ENCODE measurements around the gene TMEM208.

Gene TMEM208

GRCh38 chr16:67237396-67238277 lies 10.7 kb downstream of the TMEM208 start:
- no peak for DNase-seq

GRCh38 chr16:67238278-67238575 lies 11.3 kb downstream of the TMEM208 start:
- DNase-seq, result no peak

GRCh38 chr16:67238806-67239470 lies 12.0 kb downstream of the TMEM208 start:
- peak; percentile 19 for DNase-seq

GRCh38 chr16:67240506-67240905 lies 13.6 kb downstream of the TMEM208 start:
- no peak for DNase-seq

- peak; percentile 38 for DNase-seq
These were observed 14.3 kb downstream of the TMEM208 start for GRCh38 chr16:67241008-67241900.

- peak; percentile 15 for DNase-seq
These were observed 15.3 kb downstream of the TMEM208 start for GRCh38 chr16:67242138-67242730.

GRCh38 chr16:67243481-67243880 lies 16.6 kb downstream of the TMEM208 start:
- DNase-seq, result peak; percentile 21

GRCh38 chr16:67244387-67245185 lies 17.7 kb downstream of the TMEM208 start:
- DNase-seq, result peak; percentile 80

- no peak for DNase-seq
These were observed 18.3 kb downstream of the TMEM208 start for GRCh38 chr16:67245186-67245585.

GRCh38 chr16:67245674-67246080 lies 18.7 kb downstream of the TMEM208 start:
- no peak for DNase-seq

GRCh38 chr16:67246081-67246755 lies 19.3 kb downstream of the TMEM208 start:
- DNase-seq, result peak; percentile 91

GRCh38 chr16:67246756-67247191 lies 19.8 kb downstream of the TMEM208 start:
- peak; percentile 64 for DNase-seq

GRCh38 chr16:67247192-67248072 lies 20.5 kb downstream of the TMEM208 start, which contains the start of gene FHOD1:
Gene FHOD1 (minus strand): TSS chr16:67247481. CDS start chr16:67247410, 71 bp downstream.
- DNase-seq, result peak; percentile 97

GRCh38 chr16:67248073-67248400 lies 21.1 kb downstream of the TMEM208 start:
- DNase-seq, result no peak

GRCh38 chr16:67248401-67249177 lies 21.7 kb downstream of the TMEM208 start, which contains the start of gene SLC9A5:
Gene SLC9A5 (plus strand): TSS chr16:67248979. CDS start chr16:67249015, 36 bp downstream.
- DNase-seq, result peak; percentile 58

- DNase-seq, result peak; percentile 45
These were observed 22.5 kb downstream of the TMEM208 start for GRCh38 chr16:67249178-67250044.

GRCh38 chr16:67250045-67250327 lies 23.1 kb downstream of the TMEM208 start:
- peak; percentile 23 for DNase-seq

All from femur (tissue), 1 donor.